Fibroblast of skin of left quadriceps (primary cell): ENCODE results near the gene EPHA2.
"Not testable (repeated sequence)": the region's sequence is repeated elsewhere in the genome, so short reads cannot be mapped to it uniquely, and the experiment has no call there.

ENCODE experiments used
- DNase-seq, 2 experiments: peaks; one replicate each; pipeline ENCODE4 v3.0.0-alpha.2; 2013; ENCODE audit warnings: low read depth in 2 of 2

EPHA2 gene

DNA sequence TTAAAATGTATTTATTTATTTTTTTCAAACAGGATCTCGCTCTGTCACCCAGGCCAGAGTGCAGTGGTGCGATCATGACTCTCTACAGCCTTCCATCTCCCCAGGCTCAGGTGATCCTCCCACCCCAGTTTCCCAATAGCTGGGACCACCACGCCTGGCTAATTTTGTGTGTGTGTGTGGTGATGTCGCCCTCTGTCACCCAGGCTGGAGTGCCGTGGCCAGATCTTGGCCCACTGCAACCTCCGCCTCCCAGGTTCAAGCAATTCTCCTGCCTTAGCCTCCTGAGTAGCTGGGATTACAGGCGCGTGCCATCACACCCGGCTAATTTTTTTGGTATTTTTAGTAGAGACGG is 12.3 kb upstream of the EPHA2 start:
- not testable (repeated sequence) for DNase-seq

DNA sequence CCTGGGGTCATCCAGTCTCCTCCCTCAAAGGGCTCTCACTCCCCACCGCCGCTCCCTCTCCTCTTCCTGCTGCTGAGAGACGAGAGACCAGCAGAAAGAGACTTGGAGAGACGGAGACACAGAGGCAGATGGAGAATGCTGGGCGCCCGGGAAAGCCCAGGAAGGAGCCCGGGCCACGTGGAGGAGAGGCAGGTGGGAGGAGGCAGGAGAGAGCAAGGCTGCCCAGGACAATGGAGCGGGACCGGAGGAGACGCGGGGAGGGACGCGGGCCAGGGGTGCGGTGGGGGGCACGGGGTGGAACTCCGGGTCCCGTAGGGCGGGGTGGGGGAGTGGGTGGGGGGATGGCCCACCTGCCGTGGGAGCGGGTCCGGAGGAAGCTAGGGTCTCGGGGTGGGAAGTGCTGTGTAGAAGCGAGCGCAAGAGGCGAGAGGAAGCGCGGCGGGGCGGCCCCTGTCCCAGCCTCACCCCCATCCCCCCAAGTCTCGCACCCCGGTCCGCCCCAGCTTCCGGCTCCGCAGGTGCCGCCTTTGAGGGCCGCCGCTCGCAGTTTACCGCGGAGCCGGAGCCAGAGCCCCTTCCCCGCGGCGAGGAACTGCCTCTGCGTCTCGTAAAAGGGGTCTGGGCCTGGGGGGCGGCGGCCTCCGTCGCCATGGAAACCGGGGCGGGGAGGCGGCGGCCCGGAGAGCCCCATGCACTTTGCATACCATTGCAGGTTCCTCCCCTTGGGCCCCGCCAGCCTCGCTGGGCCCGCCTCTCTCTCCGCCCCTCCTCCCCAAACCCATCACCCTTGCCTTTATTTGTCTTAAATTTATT is 11.7 kb upstream of the EPHA2 start:
- DNase-seq = no peak

DNA sequence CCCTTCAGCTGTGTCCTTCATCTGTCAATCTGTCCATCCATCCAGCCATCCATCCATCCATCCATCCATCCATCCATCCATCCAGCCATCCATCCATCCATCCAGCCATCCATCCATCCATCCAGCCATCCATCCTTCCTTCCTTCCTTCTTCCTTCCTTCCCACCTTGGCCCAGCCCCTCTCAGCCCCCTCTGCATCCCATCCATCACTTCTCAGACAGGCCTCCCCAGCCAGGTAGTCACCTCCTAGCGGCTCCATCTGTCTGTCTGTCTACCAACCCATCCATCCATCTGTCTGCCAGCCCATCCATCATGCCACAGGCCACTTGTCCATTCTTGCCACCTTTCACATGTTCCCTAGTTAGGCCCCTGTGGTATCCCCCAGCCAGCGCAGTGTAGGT is 10.2 kb upstream of the EPHA2 start:
- no peak for DNase-seq

DNA sequence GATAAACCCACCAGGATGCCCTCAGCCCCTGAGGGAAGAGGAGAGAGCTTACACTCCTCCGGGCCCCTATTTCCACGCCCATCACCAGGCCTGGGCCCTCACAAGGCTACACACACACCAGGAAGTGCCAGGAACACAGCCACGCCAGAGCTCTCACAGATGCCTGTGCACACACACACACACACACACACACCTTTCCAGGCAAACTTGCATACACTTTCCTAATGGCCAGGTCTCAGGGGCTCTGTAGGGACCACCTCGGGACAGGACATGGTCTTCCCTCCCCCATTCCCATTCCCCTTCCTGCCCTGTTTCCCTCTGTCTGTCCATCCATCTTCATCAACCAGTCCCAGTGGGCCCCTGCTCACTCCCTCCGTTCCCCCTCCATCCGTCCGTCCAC is 9.7 kb upstream of the EPHA2 start:
- DNase-seq = no peak

DNA sequence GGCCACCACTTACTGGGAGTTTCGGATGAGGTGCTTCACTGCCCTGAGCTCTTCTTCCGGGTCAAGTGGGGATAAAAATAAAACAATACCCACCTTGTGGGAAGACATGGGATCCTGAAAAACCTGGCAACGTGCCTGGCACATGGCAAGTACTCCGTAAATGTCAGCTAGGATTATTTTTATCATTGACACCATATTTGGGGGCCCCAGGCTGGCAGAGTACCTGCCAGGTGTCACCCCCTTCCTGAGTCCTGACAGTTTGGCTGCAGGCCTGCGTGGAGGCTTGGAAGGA is 9.2 kb upstream of the EPHA2 start:
- no peak for DNase-seq

DNA sequence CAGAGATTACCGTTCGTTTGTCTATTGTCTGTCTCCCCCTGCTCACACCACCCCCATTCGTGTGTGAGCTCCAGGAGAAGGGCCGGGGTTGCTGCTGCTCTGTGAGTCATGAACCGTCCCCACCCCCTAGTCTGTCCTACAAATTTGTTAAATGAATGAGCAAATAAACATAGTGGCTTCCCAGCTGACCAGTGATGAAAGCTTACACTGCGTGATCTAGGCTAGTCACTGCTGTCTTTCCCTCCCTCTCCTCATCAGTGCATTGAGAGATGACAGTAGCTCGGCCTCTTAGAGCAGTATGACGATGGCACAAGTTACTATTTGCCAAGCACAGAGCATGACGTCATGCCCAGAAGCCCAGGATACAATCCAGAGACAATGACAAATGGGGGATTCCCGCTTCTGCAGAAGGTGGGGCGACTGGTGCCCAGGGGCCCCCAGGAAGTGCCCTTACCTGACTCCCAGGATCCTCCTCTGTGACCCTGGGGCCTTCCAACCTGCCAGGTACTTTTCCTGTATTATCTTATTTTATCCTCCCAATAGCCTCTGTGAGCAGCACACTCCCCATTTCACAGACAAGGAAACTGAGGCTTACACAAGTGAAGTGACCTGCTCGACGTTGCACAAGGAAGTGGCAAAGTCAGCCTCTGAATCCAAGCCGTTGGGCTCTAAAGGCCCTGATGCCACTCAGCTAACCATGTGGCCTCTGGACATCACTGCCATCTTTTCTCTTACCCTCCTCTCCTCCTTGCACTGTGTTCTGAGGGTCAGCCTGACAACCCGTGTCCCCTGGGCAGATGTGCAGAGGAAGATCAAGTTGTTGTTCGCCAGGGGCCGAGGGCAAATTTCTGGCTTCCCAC is 8.6 kb upstream of the EPHA2 start:
- DNase-seq = peak; percentile 82

DNA sequence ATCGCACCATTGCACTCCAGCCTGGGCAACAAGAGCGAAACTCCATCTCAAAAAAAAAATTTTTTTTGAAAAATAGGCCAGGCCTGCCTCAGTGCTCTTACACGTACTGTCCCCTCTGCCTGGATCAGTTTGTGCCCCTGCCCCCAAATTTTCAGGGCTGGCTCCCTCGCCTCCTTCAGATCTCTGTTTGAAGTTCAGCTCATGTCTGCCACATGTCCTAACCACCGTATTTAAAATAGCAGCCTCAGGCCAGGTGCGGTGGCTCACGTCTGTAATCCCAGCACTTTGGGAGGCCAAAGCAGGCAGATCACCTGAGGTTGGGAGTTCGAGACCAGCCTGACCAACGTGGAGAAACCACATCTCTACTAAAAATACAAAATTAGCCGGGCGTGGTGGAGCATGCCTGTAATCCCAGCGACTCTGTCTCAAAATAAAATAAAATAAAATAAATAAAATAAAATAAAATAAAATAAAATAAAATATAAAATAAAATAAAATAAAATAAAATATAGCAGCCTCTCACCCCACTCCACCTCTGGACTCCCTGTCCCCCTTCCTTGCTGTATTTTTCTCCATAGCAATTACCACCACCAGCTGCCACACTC is 7.8 kb upstream of the EPHA2 start:
- not testable (repeated sequence) for DNase-seq

DNA sequence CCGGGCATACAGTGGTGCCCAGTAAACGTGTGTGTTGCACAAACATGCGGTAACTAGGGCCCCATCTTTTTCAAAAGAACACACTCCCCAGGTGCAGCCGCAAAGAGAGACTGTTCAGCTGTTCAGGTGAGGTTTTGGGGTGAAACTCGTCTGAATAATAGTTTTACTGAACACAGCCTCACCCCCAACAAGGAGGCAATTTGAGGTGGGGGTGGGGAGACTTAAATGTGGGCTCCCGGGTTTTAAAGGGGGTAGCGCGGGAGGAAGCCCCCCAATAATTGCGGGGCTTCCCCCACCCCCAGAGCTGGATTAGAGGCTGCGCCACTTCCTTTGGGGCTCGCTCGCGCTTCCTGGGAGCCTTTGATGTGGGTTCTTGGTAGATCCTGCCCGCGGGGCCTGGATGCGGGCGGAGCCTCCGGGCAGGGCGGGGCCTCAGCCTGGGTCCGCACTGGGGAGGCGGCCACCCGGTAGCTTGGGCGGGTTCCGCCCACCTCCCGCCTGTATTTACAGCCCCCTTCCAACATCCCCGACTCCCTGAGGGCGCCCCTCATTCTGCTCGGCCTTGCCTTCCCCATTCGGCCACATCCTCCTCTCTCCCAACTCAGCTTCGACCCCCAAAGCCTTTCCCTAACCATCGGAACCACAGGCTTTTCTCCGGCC is 6.4 kb upstream of the EPHA2 start:
- no peak for DNase-seq

DNA sequence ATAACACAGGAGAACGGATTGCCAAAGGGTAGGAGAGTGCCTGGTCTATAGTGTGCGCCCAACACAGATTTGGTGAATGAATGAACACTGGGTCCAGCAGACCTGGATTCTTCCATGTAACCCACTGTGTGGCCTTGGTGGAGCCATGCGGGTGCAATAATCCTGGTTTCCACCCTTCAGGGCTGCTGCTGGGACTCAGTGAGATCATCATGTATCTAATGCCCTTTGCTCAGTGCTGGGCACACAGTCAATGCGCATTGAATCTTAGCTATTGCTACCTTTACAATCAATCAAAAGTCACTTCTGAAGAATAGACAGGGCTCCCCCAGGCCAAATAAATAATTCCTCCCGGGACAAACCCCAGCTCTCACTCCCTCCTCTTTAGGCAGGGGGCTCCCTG is 5.8 kb upstream of the EPHA2 start:
- no peak for DNase-seq

DNA sequence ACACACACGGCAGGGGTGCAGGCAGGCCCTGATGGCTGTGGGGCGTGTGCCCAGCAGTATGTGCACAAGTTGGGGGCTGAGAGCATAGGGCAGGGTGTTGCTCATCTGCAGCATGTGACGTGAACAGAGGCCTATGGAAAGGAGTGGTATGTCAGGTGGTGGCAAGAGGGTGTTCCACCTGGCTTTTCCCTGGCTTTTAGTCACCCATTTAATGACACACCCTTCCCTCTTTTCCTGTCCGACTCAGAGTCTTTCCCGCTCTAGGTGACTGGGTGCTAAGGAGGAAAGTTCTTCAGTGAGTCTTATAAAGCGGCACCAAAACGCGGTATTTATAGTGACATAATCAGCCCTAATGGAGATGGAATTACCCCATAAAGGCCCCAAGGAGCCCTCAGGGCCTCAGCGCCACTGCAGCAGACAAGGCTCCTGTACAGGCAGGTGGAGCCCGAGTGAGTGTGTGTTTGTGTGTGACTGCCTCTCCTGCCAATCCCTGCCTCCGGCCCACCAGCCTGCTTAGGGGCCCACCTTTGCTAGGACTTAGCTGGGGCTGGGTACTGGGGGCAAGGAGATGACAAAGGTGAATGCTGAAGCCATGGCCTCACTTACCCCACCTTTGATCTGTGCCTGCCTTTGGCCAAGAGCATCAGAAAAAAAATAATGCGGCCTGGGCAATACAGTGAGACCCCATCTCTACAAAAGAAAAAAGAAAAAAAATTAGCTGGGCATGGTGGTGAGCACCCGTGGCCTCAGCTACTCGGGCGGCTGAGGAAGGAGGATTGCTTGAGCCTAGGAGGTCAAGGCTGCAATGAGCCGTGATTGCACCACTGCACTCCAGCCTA is 3.3 kb upstream of the EPHA2 start:
- no peak for DNase-seq

DNA sequence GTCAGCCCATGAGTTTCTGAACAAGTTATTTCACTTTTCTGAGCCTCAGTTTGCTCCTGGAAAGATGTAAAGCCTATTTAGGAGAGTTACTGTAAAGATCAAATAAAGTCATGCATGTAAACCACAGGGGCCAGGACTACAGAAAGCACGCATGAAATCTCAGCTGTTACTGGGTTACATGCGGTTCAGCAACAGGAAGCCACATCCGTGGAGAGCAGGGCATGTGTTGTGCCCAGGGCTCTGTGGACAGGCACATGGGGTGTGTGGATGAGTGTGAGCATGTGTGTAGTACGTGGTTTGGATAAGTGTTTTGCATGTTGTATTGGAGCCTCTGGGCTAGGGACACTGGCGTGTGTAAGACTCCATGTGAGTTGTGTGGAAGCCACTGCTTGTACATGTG is 2.2 kb upstream of the EPHA2 start:
- DNase-seq = no peak

DNA sequence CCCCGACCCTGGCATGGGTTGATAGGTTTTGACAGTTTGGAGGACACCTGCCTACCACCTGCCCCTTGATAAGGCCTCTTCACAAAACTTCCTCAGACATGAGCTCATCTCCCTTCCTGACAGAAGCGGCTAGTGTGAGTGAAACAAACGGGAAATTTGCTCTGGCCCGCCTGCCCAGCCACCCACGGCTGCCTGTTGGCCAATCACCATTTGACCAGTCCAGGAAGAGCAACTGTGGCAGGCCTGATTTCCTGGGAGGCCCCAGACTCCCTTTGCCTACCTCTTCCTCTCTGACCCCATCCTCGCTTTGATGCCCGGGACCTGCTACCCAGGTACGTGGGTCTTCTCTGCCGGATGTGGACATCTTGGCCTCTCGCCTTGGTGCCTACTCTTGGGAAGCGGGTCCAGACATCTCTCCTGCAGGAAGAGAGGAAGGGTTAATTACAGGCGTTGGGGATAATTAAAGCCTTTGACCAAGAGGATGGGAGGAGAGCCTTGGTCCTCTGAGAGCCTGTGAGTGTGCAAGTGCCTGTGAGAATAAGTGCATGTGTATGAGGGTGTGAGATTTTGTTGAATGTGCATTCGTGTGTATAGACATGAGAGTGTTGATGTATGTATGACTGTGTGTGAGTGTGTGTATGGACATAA is 1.1 kb upstream of the EPHA2 start:
- no peak for DNase-seq

DNA sequence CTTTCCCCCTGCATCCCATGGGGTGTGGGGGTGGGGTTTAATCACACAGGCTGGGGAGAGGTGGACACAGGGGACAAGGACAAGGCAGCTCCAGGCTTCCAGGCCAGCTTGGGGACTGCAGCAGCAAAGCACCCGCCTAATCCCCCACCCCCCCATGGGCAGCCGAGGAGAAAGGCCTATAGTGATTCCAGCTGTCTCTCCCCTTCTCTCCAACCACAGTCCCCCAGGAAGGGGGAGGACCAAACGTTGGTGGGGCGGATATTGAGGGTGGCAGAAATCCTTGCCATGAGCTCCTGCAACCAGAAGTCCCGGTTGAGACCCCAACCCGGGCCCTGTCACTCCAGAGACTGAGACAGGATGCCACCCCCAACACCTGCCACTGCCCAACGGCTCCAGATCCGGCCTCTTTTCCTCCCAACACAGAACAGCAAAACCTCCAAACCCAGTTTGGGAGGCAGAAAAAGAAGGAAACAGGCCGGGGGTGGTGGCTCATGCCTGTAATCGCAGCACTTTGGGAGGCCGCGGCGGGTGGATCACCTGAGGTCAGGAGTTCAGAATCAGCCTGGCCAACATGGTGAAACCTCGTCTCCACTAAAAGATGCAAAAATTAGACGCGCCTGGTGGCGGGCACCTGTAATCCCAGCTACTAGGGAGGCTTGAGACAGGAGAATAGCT is 1.7 kb downstream of the EPHA2 start:
- no peak for DNase-seq

DNA sequence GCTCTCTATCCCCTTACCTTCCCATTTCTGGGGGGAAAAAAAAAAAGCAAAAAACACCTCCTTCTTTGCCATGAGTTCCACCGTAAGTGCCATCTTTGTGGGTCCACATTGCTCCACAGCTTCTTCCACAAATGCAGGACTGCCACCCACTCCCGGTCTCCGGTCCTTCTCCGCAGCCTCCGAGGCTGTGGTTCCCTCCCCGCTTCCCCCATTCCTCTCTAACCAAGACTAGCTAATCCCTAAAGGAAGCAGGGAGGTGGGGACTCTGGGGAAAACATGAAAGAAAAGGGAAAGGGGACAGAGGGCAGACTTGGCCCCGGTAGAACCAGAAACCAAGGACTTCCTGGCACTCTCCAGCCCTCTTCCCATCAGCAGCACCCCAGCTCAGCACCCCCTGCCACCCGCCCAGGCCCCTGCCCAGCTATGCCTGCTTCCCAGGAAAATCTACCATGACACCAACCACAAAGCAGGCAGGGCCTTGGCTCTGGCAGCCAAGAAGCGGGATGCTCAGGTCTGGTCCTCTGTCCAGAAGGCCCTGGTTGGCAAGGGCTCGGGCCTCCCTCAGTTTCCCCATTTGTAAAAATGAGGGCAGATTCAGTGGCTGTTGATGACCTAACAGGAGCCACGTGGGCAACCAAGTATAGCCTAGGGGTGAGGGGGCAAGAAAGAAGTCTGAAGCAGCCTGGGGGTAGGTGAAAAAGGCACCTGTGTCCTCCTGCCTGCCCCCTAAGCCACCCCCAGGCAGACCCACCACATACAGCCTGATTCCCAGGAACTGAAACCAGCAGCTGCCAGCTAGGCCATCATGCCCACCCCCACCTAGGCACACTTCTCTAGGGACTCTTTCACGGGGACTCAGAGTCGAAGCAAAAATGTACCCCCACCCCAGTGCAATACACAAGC is 2.5 kb downstream of the EPHA2 start:
- DNase-seq = no peak

DNA sequence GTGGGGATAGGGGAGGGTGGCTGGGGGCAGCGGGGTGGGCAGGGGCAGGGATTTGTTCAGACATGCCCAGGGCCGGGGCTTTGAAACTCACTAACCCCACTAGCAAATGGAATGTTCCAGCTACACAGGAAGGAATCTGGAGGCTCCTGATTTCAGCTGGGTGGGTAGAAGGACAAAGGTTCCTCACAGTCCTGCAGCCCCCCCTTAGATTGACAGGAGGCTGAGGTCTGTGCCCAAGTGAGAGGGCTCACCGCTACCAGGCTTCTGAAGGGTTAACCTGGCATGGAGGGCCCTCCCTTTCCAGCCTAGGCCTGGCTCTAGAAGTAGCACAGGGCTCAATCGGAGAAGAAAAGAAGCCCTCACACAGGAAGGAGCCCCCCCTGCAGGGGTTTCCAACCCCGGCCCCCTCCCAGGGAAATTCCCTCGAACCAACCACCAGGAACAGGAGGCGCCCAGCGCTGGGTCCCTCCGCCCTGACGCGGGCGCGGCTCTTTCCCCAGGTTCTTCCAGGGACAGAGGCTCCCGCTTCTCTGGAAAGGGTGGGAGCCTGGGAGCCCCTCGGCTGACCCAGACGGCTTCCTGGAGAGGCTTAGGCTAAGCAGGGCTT is 3.3 kb downstream of the EPHA2 start:
- no peak for DNase-seq

DNA sequence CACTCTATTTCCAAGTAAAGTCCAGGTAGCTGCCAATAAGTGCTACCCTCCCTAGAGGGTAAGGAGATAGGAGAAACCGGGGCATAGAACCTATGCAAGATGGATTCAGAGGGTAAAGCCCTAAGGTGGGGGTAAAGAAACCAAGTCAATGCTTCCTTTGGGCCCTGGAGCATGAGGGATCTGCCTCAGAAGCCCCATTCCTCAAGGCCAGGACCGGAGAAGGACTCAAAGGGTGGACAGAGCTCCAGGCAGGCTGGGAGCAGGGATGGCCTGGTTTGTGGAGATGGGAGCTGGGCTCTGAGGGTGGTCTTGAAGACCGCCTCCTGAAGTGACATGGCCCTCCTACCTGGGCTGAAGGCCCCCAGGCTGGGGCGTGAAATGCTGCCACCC is 3.9 kb downstream of the EPHA2 start:
- DNase-seq = no peak

DNA sequence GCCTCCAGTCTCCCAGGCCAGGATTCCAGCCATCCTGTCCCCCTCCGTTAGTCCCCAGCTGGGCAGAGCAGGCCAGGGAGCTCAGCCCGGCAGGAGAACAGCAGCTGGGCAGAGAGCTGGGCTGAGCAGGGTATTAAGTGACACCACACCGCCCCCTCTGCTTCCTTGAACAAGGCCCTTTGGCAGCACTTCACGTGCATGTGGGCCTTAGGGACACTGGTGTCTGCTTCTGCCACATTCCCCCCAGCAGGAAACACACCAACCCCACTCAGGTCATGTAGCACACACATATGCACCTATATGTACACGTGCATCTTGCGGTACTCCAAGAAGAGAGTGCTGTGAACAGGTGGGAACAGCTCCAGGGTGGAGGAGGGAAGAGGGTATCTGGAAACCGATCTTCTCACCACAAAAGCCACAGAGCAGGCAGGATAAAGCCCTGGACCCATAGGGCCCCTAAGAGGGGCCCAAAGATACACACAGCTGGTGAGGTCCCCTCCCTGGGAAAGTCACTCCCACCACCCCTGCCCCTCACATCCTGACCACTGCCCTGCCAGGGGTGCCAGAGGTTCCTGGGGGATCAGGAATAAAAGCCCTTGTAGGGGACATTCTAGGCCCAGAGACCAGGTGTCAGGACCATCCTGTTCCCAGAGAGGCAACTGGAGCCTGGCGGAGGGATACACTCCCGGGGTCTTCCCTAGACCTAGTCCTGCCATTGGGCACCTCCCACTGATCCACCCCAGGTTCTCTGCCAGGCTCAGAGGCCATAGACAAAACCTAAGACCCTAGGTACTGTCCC is 4.5 kb downstream of the EPHA2 start:
- no peak for DNase-seq

DNA sequence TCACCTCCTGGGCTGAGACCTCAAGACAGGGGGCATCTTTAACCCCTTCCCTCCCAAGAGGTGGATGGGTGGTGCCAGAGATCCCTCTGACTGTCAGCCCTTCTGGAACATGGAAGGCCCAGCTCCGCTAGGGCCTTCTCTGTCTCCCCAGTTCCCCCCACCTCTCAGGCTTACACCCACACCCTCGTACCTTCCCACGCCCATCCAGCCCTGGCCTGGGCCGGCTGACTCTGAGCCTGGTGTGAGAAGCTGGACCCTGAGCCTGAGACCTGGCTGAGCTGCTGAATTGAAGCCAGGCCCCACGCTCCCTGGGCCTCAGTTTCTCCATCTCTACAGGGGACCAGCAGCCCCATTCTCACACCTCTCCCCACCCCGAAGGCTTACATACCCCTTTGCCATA is 5.4 kb downstream of the EPHA2 start:
- no peak for DNase-seq
